K562 (cell line): ENCODE results near the gene CELF4. TPM values are rescaled to one million over a fixed set of nuclear protein-coding genes. Genes with fewer than 3 reads are reported as not detected.

Experiments used
- BRD4 ChIP-seq: fragments of 200-600 bp; sonication (generic); IDR thresholded peaks from 2 replicates; pipeline ENCODE4 v1.6.1; 2017; ENCODE audit warnings: inconsistent platforms
- CBX8 ChIP-seq: fragments of 200-600 bp; sonication (generic); IDR thresholded peaks from 2 replicates; pipeline ENCODE4 v1.6.1; 2012; ENCODE audit warnings: borderline replicate concordance, mixed run types, low read depth, mild to moderate bottlenecking, moderate library complexity, mixed read lengths, low read length, control low read depth, inconsistent platforms; ENCODE audit not compliant: poor library complexity, severe bottlenecking; ENCODE audit errors: extremely low read depth
- FOS ChIP-seq: IDR thresholded peaks from 3 replicates; pipeline ENCODE4 v1.6.1; 2011; ENCODE audit not compliant: insufficient read length; ENCODE audit errors: extremely low read depth
- GATA2 ChIP-seq: sonication (generic); formaldehyde crosslinking; IDR thresholded peaks from 2 replicates; pipeline ENCODE4 v1.4.0; 2020; ENCODE audit warnings: mild to moderate bottlenecking, missing genetic modification reagents
- KDM4B ChIP-seq, 2 experiments: fragments of 450-650 bp in 1 of 2; sonication (generic) in 1 of 2; IDR thresholded peaks; 2 replicates each; pipeline ENCODE4 v1.6.1; 2016 to 2017; ENCODE audit warnings: borderline replicate concordance in 2 of 2, antibody characterized with exemption in 1 of 2, low read depth in 1 of 2, mild to moderate bottlenecking in 1 of 2
- SETDB1 ChIP-seq: IDR thresholded peaks from one replicate; pipeline ENCODE4 v1.6.1; 2012; ENCODE audit warnings: low read length, control low read depth, inconsistent platforms
- SRSF3 ChIP-seq: fragments of 200-400 bp; formaldehyde crosslinking; IDR thresholded peaks from 2 replicates; pipeline ENCODE4 v1.6.1; 2016; ENCODE audit warnings: mild to moderate bottlenecking, low read length, moderate library complexity; ENCODE audit not compliant: insufficient read depth
- ZBTB40 ChIP-seq, 2 experiments: fragments of 450-650 bp in 1 of 2; sonication (generic) in 1 of 2; formaldehyde crosslinking in 1 of 2; IDR thresholded peaks; 2 replicates each; pipeline versions ENCODE4 v1.7.1 to v1.9.0; 2016 to 2022; ENCODE audit warnings: inconsistent platforms in 1 of 2, mild to moderate bottlenecking in 1 of 2, missing genetic modification reagents in 1 of 2
- ZNF274 ChIP-seq: IDR thresholded peaks from 2 replicates; pipeline ENCODE4 v1.6.1; 2011; ENCODE audit warnings: low read depth, mild to moderate bottlenecking, low read length, moderate library complexity, borderline replicate concordance
- ZNF41 ChIP-seq: fragments of 250-450 bp; sonication (Bioruptor Pico); conservative IDR thresholded peaks from 2 replicates; pipeline ENCODE4 v1.4.0; 2020; ENCODE audit warnings: mild to moderate bottlenecking
- polyA plus RNA-seq, 8 experiments: library from polyadenylated mRNA; depleted of rRNA in 4 of 8; stranded (reverse) in 5 of 8; unstranded in 3 of 8; fragments of >200 nt; fragmentation: Nextera tagmentation in 2 of 8; fragmentation: Illumina TruSeq in 1 of 8; extraction: Ambion mirVana in 2 of 8; extraction: Trizol in 1 of 8; gene quantifications; 2 replicates each; pipeline versions ENCODE4 v1.2.1 to v1.2.3, GENCODE V29; 2011 to 2014; ENCODE audit warnings: inconsistent platforms in 1 of 8, missing spikeins in 1 of 8
- total RNA-seq, 7 experiments: library from RNA; depleted of rRNA in 6 of 7; stranded (reverse); fragments of >200 nt in 6 of 7; fragmentation: Illumina TruSeq in 2 of 7; extraction: Trizol in 2 of 7; gene quantifications; 2 replicates each; pipeline versions ENCODE4 v1.2.1 to v1.2.3, GENCODE V29; 2011 to 2021; ENCODE audit warnings: low replicate concordance in 1 of 7
- TF ChIP-seq, protein P1 (sequence below): sonication (generic); formaldehyde crosslinking; IDR thresholded peaks from 2 replicates; pipeline ENCODE4 v1.5.0; 2020; ENCODE audit warnings: missing genetic modification reagents

The CELF4 gene
- total and polyA plus RNA-seq, 9 of the 15 experiments (the other 6 are each of a cell fraction or from before 2014, with no cell fraction given), result 0.04 to 0.24 (median 0.07) TPM; not detected in 3

- TF ChIP-seq ZBTB40 (IDR thresholded peaks at IDR 0.05), result peak; percentile 92
- TF ChIP-seq ZBTB40 (CRISPR knock-in tag; IDR thresholded peaks at IDR 0.05), result peak; percentile 85
- TF ChIP-seq SETDB1, result no peak
- 0 out of 4 replicates have a peak, but pooled peaks of 1 of the 2 experiments have one; percentile 59 for TF ChIP-seq KDM4B (IDR thresholded peaks at IDR 0.05; ENCODE audit: borderline replicate concordance in 2 of 2, low read depth in 1 of 2)
- TF ChIP-seq ZNF41 (CRISPR knock-in tag), result 0 out of 2 replicates have a peak, but pooled peaks have one; percentile 44
- TF ChIP-seq FOS, result no peak
- no peak for TF ChIP-seq SRSF3
- no peak for TF ChIP-seq ZNF274
- TF ChIP-seq, protein P1, sequence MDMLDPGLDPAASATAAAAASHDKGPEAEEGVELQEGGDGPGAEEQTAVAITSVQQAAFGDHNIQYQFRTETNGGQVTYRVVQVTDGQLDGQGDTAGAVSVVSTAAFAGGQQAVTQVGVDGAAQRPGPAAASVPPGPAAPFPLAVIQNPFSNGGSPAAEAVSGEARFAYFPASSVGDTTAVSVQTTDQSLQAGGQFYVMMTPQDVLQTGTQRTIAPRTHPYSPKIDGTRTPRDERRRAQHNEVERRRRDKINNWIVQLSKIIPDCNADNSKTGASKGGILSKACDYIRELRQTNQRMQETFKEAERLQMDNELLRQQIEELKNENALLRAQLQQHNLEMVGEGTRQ (CRISPR knock-in tag), result peak; percentile 87
- TF ChIP-seq GATA2 (CRISPR knock-in tag), result peak; percentile 53
- no peak for TF ChIP-seq CBX8
- TF ChIP-seq BRD4, result no peak
These were observed 295.4 kb downstream of the CELF4 start (continued) for GRCh38 chr18:37270038-37270665.
